Activated naive CD8-positive, alpha-beta T cell treated with anti-CD3 and anti-CD28 coated beads for 36 hours (primary cell): ENCODE measurements around the gene IRAK2. TPM values are rescaled to one million over a fixed set of nuclear protein-coding genes. Genes with fewer than 3 reads are reported as not detected.

Experiments
- total RNA-seq, 2 experiments: library from RNA; stranded (reverse); gene quantifications; one replicate each; pipeline ENCODE4 v1.2.3, GENCODE V29; 2021

IRAK2 gene
- total RNA-seq, 2 experiments from 2014 or later, result 2.6 to 3.1 TPM

Other genes with a start within 250 kb of the IRAK2 start
- gene IL17RC, start 247.8 kb upstream of the IRAK2 start, total RNA-seq, result under 1 TPM; 0.36 to 0.60 TPM
- gene CRELD1, start 231.1 kb upstream of the IRAK2 start, total RNA-seq, result 1 to 10 TPM; 7.9 to 10.0 TPM
- gene PRRT3, start 212.5 kb upstream of the IRAK2 start, total RNA-seq, result 1 to 10 TPM; 8.0 to 8.6 TPM
- 10 to 100 TPM; 44.7 to 46.7 TPM for gene EMC3, start 178.1 kb upstream of the IRAK2 start, total RNA-seq
- 10 to 100 TPM; 80.9 to 85.1 TPM for gene FANCD2, start 138.5 kb upstream of the IRAK2 start, total RNA-seq
- not detected for gene FANCD2OS, start 56.7 kb upstream of the IRAK2 start, total RNA-seq
- 10 to 100 TPM; 91.6 to 94.6 TPM for gene BRK1, start 49.2 kb upstream of the IRAK2 start, total RNA-seq
- gene VHL, start 23.1 kb upstream of the IRAK2 start, total RNA-seq, result 10 to 100 TPM; 42.0 to 42.2 TPM
- gene TATDN2, start 83.5 kb downstream of the IRAK2 start, total RNA-seq, result 10 to 100 TPM; 41.6 to 48.5 TPM
- gene GHRL, start 128.0 kb downstream of the IRAK2 start, total RNA-seq, result under 1 TPM; 0.38 to 0.41 TPM
- 100 to 1,000 TPM in 1 of 2 experiments, 10 to 100 TPM in 1; 99.4 to 103 TPM for gene SEC13, start 156.2 kb downstream of the IRAK2 start, total RNA-seq